Measurements from ENCODE around the gene WDR26. TPM values are rescaled to one million over a fixed set of nuclear protein-coding genes. Genes with fewer than 3 reads are reported as not detected.
"Not testable (repeated sequence)": the region's sequence is repeated elsewhere in the genome, so short reads cannot be mapped to it uniquely, and the experiment has no call there.

Gene WDR26
- total and polyA plus RNA-seq, 9 of the 15 experiments (the other 6 are each of a cell fraction or from before 2014, with no cell fraction given): 11.5 to 66.0 (median 39.8) TPM

DNA sequence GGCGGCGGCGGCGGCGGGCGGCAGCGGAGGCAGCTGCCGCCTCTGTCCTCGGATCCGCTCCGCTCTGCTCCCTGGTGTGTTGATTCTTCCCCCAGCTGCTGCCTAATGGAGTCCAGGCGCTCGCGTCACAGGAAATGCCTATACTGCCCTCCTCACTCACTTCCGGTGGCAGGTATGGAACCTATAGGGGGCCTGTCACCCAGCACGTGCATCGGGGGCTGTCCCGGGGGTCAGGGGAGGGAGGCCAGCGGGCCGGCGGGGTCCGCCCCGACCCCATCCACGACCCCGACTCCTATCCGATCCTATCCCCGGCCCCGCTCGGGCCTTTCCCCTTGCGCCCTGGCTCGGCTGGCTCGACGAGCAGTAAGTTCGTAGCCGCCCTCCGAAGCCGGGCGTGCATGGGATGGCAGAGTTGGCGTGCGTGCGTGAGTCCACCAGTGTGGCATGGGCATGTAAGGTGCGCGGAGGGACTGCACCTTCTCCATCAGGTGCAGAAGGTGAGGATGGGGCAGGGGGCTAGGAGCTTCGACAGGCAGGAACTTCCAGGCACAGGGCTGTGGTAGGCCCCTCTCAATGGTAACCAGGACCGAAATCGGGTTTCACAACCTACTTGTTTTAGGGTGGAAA is at the start of gene WDR26 (continued):
- TF ChIP-seq, protein P1, sequence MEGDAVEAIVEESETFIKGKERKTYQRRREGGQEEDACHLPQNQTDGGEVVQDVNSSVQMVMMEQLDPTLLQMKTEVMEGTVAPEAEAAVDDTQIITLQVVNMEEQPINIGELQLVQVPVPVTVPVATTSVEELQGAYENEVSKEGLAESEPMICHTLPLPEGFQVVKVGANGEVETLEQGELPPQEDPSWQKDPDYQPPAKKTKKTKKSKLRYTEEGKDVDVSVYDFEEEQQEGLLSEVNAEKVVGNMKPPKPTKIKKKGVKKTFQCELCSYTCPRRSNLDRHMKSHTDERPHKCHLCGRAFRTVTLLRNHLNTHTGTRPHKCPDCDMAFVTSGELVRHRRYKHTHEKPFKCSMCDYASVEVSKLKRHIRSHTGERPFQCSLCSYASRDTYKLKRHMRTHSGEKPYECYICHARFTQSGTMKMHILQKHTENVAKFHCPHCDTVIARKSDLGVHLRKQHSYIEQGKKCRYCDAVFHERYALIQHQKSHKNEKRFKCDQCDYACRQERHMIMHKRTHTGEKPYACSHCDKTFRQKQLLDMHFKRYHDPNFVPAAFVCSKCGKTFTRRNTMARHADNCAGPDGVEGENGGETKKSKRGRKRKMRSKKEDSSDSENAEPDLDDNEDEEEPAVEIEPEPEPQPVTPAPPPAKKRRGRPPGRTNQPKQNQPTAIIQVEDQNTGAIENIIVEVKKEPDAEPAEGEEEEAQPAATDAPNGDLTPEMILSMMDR (IDR thresholded peaks at IDR 0.05 in 2 of 3, conservative IDR thresholded peaks at IDR 0.05 in 1 of 3; ENCODE audit: insufficient read depth in 2 of 3, low read depth in 1 of 3, low read length in 3 of 3): peak; percentile 22 to 35 (median 30); a peak in 3 of 6 replicates
- TF ChIP-seq ZNF668 (CRISPR knock-in tag; IDR thresholded peaks at IDR 0.05): 0 out of 2 replicates have a peak, but pooled peaks have one; percentile 11
- TF ChIP-seq JUN (IDR thresholded peaks at IDR 0.05; ENCODE audit: borderline replicate concordance, low read depth, low read length): peak; percentile 19; the same call in 1 of the 2 replicates
- no peak for TF ChIP-seq JUN (CRISPR knock-in tag; IDR thresholded peaks at IDR 0.05; ENCODE audit: borderline replicate concordance)
- TF ChIP-seq RBM39 (optimal IDR thresholded peaks at IDR 0.05; ENCODE audit: low read depth, low read length): no peak
- no peak for TF ChIP-seq RFX7 (CRISPR knock-in tag; IDR thresholded peaks at IDR 0.05)
- TF ChIP-seq, protein P2, sequence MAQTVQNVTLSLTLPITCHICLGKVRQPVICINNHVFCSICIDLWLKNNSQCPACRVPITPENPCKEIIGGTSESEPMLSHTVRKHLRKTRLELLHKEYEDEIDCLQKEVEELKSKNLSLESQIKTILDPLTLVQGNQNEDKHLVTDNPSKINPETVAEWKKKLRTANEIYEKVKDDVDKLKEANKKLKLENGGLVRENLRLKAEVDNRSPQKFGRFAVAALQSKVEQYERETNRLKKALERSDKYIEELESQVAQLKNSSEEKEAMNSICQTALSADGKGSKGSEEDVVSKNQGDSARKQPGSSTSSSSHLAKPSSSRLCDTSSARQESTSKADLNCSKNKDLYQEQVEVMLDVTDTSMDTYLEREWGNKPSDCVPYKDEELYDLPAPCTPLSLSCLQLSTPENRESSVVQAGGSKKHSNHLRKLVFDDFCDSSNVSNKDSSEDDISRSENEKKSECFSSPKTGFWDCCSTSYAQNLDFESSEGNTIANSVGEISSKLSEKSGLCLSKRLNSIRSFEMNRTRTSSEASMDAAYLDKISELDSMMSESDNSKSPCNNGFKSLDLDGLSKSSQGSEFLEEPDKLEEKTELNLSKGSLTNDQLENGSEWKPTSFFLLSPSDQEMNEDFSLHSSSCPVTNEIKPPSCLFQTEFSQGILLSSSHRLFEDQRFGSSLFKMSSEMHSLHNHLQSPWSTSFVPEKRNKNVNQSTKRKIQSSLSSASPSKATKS (CRISPR knock-in tag; IDR thresholded peaks at IDR 0.05): no peak
- no peak; the same call in 1 of the 2 replicates for TF ChIP-seq NR4A1 (CRISPR knock-in tag; IDR thresholded peaks at IDR 0.05)
- TF ChIP-seq NR4A1 (tag; IDR thresholded peaks at IDR 0.05): 0 out of 2 replicates have a peak, but pooled peaks have one; percentile 40
- peak; percentile 26 for TF ChIP-seq NEUROD1 (IDR thresholded peaks at IDR 0.05; ENCODE audit: borderline replicate concordance, low read depth, low read length, partially characterized antibody)
- no peak for TF ChIP-seq PHTF2 (CRISPR knock-in tag; IDR thresholded peaks at IDR 0.05)
- peak; percentile 95 for TF ChIP-seq CREM (IDR thresholded peaks at IDR 0.05; ENCODE audit: low read depth)
- TF ChIP-seq DPF2 (IDR thresholded peaks at IDR 0.05): no peak

DNA sequence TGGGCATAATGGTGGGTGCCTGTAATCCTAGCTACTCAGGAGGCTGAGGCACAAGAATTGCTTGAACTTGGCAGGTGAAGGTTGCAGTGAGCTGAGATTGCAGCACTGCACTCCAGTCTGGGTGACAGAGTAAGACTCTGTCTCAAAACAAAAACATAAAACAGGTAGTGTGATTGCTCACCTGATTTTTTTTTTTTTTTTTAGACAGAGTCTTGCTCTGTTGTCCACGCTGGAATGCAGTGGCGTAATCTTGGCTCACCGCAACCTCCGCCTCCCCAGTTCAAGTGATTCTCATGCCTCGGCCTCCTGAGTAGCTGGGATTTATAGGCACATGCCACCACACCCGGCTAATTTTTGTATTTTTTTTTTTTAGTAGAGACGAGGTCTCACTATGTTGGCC is 48.6 kb upstream of the WDR26 start:
- H3K79me2 ChIP-seq (ENCODE audit: control insufficient read depth, insufficient read depth, low read length); H3K4me2 ChIP-seq (ENCODE audit: insufficient read depth, low read length); H2AFZ ChIP-seq (ENCODE audit: low read depth, low read length); CTCF ChIA-PET (ENCODE audit: low intra/inter-chr PET ratio); BruUV-seq (replicated peaks); ATAC-seq; H3K36me3 ChIP-seq (ENCODE audit: control insufficient read depth, insufficient read depth, low read length); H3K9me3 ChIP-seq (replicated peaks; ENCODE audit: control insufficient read depth, insufficient read depth, low read depth, low read length); H3K4me3 ChIP-seq; intact Hi-C loops (cut with micrococcal nuclease); H4K20me1 ChIP-seq (replicated peaks; ENCODE audit: control insufficient read depth, insufficient read depth, low read length); H3K9ac ChIP-seq (ENCODE audit: insufficient read depth in 1 of 2, low read depth in 2 of 2, low read length in 2 of 2); H3K4me1 ChIP-seq (replicated peaks in 1 of 2; ENCODE audit: control insufficient read depth in 2 of 2, insufficient read depth in 2 of 2, low read length in 2 of 2); H3K27ac ChIP-seq (ENCODE audit: extremely low read depth, low read depth, low read length); H3K9me1 ChIP-seq (ENCODE audit: control insufficient read depth, insufficient read depth, low read length); in situ Hi-C loops (cut with MboI); H3K27me3 ChIP-seq (ENCODE audit: control insufficient read depth in 2 of 2, insufficient read depth in 2 of 2, low read length in 2 of 2); DNase-seq (ENCODE audit: extremely low read depth in 1 of 4, low spot score in 3 of 4); FAIRE-seq: not testable (repeated sequence)
- 48% methylated on average over 4 of the region's 7 CpGs for WGBS (ENCODE audit: insufficient coverage, low coverage, missing lambda C conversion rate)
- POLR2A ChIA-PET: interaction anchor here (0.6 kb wide), 1 partner anchor 220 kb away, joined by 3 read pairs; no protein-coding TSS in a partner anchor

Measured in K562 (cell line).